Lung (tissue), 12 donors: ENCODE data around the gene ATP6AP1. TPM values are rescaled to one million over a fixed set of nuclear protein-coding genes. Genes with fewer than 3 reads are reported as not detected.

Experiments used
- ATAC-seq: fragments of 200-7000 bp; cut with Tn5 transposase; one replicate; pipeline ENCODE4 v1.9.1; 2020; ENCODE audit warnings: moderate number of reproducible peaks; ENCODE audit not compliant: insufficient read depth, low FRiP score
- DNase-seq, 3 donors: peaks; one replicate each; pipeline ENCODE4 v3.0.0-alpha.2; 2013 to 2017
- H3K27ac ChIP-seq, 2 donors: one replicate each; pipeline ENCODE4 v1.5.1; 2013; ENCODE audit warnings: mild to moderate bottlenecking in 2 of 2, moderate library complexity in 2 of 2, control low read depth in 1 of 2, inconsistent platforms in 1 of 2, low read depth in 1 of 2, low read length in 1 of 2
- H3K27me3 ChIP-seq, 3 donors: one replicate each; pipeline ENCODE4 v1.5.1; 2013; ENCODE audit warnings: low read length in 2 of 3; ENCODE audit not compliant: control insufficient read depth in 3 of 3, insufficient read depth in 3 of 3
- H3K36me3 ChIP-seq, 4 donors: one replicate each; pipeline ENCODE4 v1.5.1; 2013; ENCODE audit warnings: low read length in 4 of 4, mild to moderate bottlenecking in 1 of 4, moderate library complexity in 1 of 4; ENCODE audit not compliant: control insufficient read depth in 4 of 4, insufficient read depth in 4 of 4
- H3K4me1 ChIP-seq, 5 donors: one replicate each; pipeline ENCODE4 v1.5.1; 2013; ENCODE audit warnings: low read length in 5 of 5, mild to moderate bottlenecking in 2 of 5, moderate library complexity in 1 of 5; ENCODE audit not compliant: control insufficient read depth in 5 of 5, insufficient read depth in 5 of 5
- H3K4me3 ChIP-seq: one replicate; pipeline ENCODE4 v1.5.1; 2013; ENCODE audit warnings: mild to moderate bottlenecking, control low read depth, moderate library complexity
- H3K9ac ChIP-seq, 2 donors: one replicate each; pipeline ENCODE4 v1.5.1; 2013; ENCODE audit warnings: low read length in 2 of 2, control low read depth in 1 of 2; ENCODE audit not compliant: insufficient read depth in 1 of 2
- H3K9me3 ChIP-seq, 4 donors: one replicate each; pipeline ENCODE4 v1.5.1; 2013; ENCODE audit warnings: low read length in 3 of 4, mild to moderate bottlenecking in 1 of 4, moderate library complexity in 1 of 4; ENCODE audit not compliant: control insufficient read depth in 4 of 4, insufficient read depth in 3 of 4
- CTCF ChIP-seq: IDR thresholded peaks from 2 replicates; pipeline ENCODE4 v1.5.1; 2012; ENCODE audit warnings: mild to moderate bottlenecking; ENCODE audit errors: control extremely low read depth, extremely low read depth
- WGBS, 2 donors: extraction: QIAGEN DNeasy Blood & Tissue Kit; methylation state at CpG; one replicate each; pipeline ENCODE4 v1.1.7; 2013; 5-methylcytosine and 5-hydroxymethylcytosine counted together
- polyA plus RNA-seq, 2 donors: library from polyadenylated mRNA; stranded (reverse); fragments of 200-250 nt; gene quantifications; one replicate each; pipeline ENCODE4 v1.2.1, GENCODE V29; 2013
- total RNA-seq, 2 donors: library from RNA; depleted of rRNA in 1 of 2; stranded (reverse); fragments of >200 nt in 1 of 2; gene quantifications; one replicate each; pipeline ENCODE4 v1.2.1, GENCODE V29; 2014 to 2021
- donor health status: control.
- donor health status: control.
- donor health status: Bipolar disorder and iron deficiency.
- donor health status: healthy.
- donor health status: DM: yes; HTN: yes; CAD: no.

Gene ATP6AP1
- total and polyA plus RNA-seq, 4 donors, result 73.7 to 220 (median 113) TPM

- Histone ChIP-seq H3K27ac (peak overlapping the region; percentile 52 to 61), H3K27me3 (no peaks in the 10 kb centered on the region), H3K9ac (no peak overlapping the region), H3K4me3 (peak overlapping the region; percentile 48), H3K4me1 (peaks cover 0 to 10% (median 0%) of the 10 kb centered on the region in 5 donors), H3K9me3 (no peaks in the 10 kb centered on the region), H3K36me3 (peaks cover 0 to 5% (median 2%) of the 10 kb centered on the region in 4 donors)
- WGBS, 2 donors, result 55 to 60% methylated on average over 8 to 15 of the region's 15 CpGs
- TF ChIP-seq CTCF, result no peak
- ATAC-seq, result no peak
- DNase-seq, result no peak
These were observed 30.7 kb downstream of the ATP6AP1 start for GRCh38 chrX:154458954-154459778.

GRCh38 chrX:154459832-154460231 lies 31.4 kb downstream of the ATP6AP1 start:
- no peak overlapping the region for H3K9ac ChIP-seq
- H3K4me3 ChIP-seq, result no peak overlapping the region
- H3K36me3 ChIP-seq, result peaks cover 0 to 8% (median 2%) of the 10 kb centered on the region in 4 donors
- peaks cover 0 to 10% (median 0%) of the 10 kb centered on the region in 5 donors for H3K4me1 ChIP-seq
- ATAC-seq (no peak), DNase-seq (no peak)
- WGBS, 2 donors, result 65 to 76% methylated on average over 9 to 14 of the region's 14 CpGs
- TF ChIP-seq CTCF, result no peak
- no peaks in the 10 kb centered on the region for H3K27me3 ChIP-seq
- H3K9me3 ChIP-seq, result no peaks in the 10 kb centered on the region
- no peak overlapping the region for H3K27ac ChIP-seq

DNA sequence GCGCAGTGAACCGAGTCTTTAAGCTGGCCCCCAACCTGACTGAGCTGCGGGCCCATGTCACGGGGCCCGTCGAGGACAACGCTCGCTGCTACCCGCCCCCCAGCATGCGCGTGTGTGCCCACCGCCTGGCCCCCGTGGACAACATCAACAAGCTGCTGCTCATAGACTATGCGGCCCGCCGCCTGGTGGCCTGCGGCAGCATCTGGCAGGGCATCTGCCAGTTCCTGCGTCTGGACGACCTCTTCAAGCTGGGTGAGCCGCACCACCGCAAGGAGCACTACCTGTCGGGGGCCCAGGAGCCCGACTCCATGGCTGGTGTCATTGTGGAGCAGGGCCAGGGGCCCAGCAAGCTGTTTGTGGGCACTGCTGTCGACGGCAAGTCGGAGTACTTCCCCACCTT lies 31.8 kb downstream of the ATP6AP1 start:
- WGBS, 2 donors, result 90 to 91% methylated on average over 25 to 26 of the region's 26 CpGs

More for the DNA sequence above, 31.8 kb downstream of the ATP6AP1 start:
- DNase-seq (no peak), ATAC-seq (no peak)
- no peak overlapping the region for H3K4me3 ChIP-seq
- peaks cover 0 to 10% (median 0%) of the 10 kb centered on the region in 5 donors for H3K4me1 ChIP-seq
- H3K27ac ChIP-seq, result no peak overlapping the region
- no peak for TF ChIP-seq CTCF
- peaks cover 0 to 8% (median 3%) of the 10 kb centered on the region in 4 donors for H3K36me3 ChIP-seq
- H3K27me3 ChIP-seq, result no peaks in the 10 kb centered on the region
- H3K9me3 ChIP-seq, result no peaks in the 10 kb centered on the region
- no peak overlapping the region for H3K9ac ChIP-seq
